Measurements from ENCODE around the gene TMEM123.

The TMEM123 gene

DNA sequence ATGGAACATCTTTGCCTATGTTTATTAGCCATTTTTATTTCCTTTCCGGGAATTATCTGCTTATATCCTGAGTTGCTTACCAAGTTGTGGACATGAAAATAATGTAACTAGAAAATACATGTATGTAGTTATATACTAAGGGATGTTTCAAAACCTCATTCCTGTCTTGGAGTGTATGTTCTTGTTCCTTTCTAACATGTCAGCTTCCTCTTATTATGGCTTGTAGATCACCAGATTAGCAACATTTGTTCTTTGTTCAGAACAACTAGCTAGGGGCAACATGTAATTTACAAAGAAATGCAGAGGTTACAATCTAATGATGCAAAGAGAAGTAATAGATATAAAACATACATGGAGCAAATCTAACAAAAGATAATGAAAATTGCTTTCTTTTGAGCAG is 13.1 kb upstream of the TMEM123 start:
- Histone ChIP-seq H3K4me2 (ENCODE audit: low read depth, low read length, poor library complexity, severe bottlenecking) (peak overlapping the region; percentile 58), H3K79me2 (ENCODE audit: insufficient read depth, low read length) (no peaks in the 10 kb centered on the region)

DNA sequence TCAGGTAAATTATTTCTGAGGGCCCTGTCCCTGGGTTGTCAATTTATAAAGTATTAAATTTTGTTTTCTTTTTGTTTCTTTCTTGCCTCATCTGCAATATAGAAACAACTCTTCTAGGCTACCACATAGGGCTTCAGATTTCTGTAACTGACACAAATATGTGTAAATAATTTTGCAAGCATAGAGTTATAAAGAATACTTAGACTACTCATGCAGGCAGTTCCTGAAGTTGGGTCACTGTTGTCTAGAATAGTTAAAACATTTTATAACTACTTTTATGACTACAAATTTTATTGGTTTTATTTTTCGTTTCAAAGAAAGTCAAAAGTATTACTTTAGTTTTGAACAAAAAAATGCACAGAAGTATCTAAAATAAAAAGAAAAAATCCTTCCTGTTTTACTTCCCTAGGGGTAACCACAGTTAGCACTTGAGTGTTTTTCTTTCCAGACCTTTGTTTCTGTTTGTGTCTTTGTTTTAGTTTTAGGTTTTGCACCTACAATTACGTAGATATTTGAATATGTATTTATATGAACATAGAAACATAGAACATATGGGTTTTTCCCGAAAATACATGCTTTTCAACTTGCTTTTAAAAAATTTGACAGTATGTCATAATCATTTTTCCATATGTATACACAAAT is 12.4 kb upstream of the TMEM123 start:
- peaks cover 65% of the 10 kb centered on the region for H3K4me1 ChIP-seq (ENCODE audit: insufficient read depth, low read length, poor library complexity, severe bottlenecking)
- H2AFZ ChIP-seq (ENCODE audit: low read length): peak overlapping the region; percentile 54
- TF ChIP-seq, protein P1, sequence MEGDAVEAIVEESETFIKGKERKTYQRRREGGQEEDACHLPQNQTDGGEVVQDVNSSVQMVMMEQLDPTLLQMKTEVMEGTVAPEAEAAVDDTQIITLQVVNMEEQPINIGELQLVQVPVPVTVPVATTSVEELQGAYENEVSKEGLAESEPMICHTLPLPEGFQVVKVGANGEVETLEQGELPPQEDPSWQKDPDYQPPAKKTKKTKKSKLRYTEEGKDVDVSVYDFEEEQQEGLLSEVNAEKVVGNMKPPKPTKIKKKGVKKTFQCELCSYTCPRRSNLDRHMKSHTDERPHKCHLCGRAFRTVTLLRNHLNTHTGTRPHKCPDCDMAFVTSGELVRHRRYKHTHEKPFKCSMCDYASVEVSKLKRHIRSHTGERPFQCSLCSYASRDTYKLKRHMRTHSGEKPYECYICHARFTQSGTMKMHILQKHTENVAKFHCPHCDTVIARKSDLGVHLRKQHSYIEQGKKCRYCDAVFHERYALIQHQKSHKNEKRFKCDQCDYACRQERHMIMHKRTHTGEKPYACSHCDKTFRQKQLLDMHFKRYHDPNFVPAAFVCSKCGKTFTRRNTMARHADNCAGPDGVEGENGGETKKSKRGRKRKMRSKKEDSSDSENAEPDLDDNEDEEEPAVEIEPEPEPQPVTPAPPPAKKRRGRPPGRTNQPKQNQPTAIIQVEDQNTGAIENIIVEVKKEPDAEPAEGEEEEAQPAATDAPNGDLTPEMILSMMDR (conservative IDR thresholded peaks at IDR 0.05; ENCODE audit: low read length): no peak
- TF ChIP-seq EZH2phosphoT487 (IDR thresholded peaks at IDR 0.05; ENCODE audit: borderline replicate concordance): no peak
- H3K9me2 ChIP-seq (replicated peaks; ENCODE audit: low read depth, low read length): no peaks in the 10 kb centered on the region
- H3K27me3 ChIP-seq (ENCODE audit: insufficient read depth, low read length, poor library complexity, severe bottlenecking): no peaks in the 10 kb centered on the region
- peak overlapping the region; percentile 58 for H3K4me2 ChIP-seq (ENCODE audit: low read depth, low read length, poor library complexity, severe bottlenecking)
- 0 out of 2 replicates have a peak, but pooled peaks cover 4% of the 10 kb centered on the region for H3F3A ChIP-seq (ENCODE audit: low read depth)
- no peaks in the 10 kb centered on the region for H4K20me1 ChIP-seq (ENCODE audit: insufficient read depth, low read length, poor library complexity, severe bottlenecking)
- H3K79me2 ChIP-seq (ENCODE audit: insufficient read depth, low read length): no peaks in the 10 kb centered on the region
- H3K9ac ChIP-seq (ENCODE audit: low read depth, low read length, poor library complexity, severe bottlenecking): peak overlapping the region; percentile 57
- no peaks in the 10 kb centered on the region for H3K36me3 ChIP-seq (ENCODE audit: insufficient read depth, low read length)
- no peaks in the 10 kb centered on the region for H3K9me3 ChIP-seq (ENCODE audit: insufficient read depth, low read depth, low read length)
- peak overlapping the region; percentile 22 for H3K4me3 ChIP-seq (ENCODE audit: low read length, poor library complexity, severe bottlenecking)

More for the DNA sequence above, 13.1 kb upstream of the TMEM123 start:
- H3K4me3 ChIP-seq (ENCODE audit: low read length, poor library complexity, severe bottlenecking): no peak overlapping the region
- peaks cover 72% of the 10 kb centered on the region for H3K4me1 ChIP-seq (ENCODE audit: insufficient read depth, low read length, poor library complexity, severe bottlenecking)
- peak overlapping the region; percentile 57 for H3K9ac ChIP-seq (ENCODE audit: low read depth, low read length, poor library complexity, severe bottlenecking)
- no peaks in the 10 kb centered on the region for H3K9me3 ChIP-seq (ENCODE audit: insufficient read depth, low read depth, low read length)
- no peaks in the 10 kb centered on the region for H4K20me1 ChIP-seq (ENCODE audit: insufficient read depth, low read length, poor library complexity, severe bottlenecking)
- TF ChIP-seq EZH2phosphoT487 (IDR thresholded peaks at IDR 0.05; ENCODE audit: borderline replicate concordance): no peak
- TF ChIP-seq, protein P1 (conservative IDR thresholded peaks at IDR 0.05; ENCODE audit: low read length): no peak
- H3F3A ChIP-seq (ENCODE audit: low read depth): 0 out of 2 replicates have a peak, but pooled peaks cover 4% of the 10 kb centered on the region
- H3K9me2 ChIP-seq (replicated peaks; ENCODE audit: low read depth, low read length): no peaks in the 10 kb centered on the region
- H3K36me3 ChIP-seq (ENCODE audit: insufficient read depth, low read length): no peaks in the 10 kb centered on the region
- peak overlapping the region; percentile 54 for H2AFZ ChIP-seq (ENCODE audit: low read length)
- no peaks in the 10 kb centered on the region for H3K27me3 ChIP-seq (ENCODE audit: insufficient read depth, low read length, poor library complexity, severe bottlenecking)

- no peaks in the 10 kb centered on the region for H3K36me3 ChIP-seq (ENCODE audit: insufficient read depth, low read length)
- TF ChIP-seq, protein P1 (conservative IDR thresholded peaks at IDR 0.05; ENCODE audit: low read length): no peak
- TF ChIP-seq EZH2phosphoT487 (IDR thresholded peaks at IDR 0.05; ENCODE audit: borderline replicate concordance): no peak
- H3K79me2 ChIP-seq (ENCODE audit: insufficient read depth, low read length): no peaks in the 10 kb centered on the region
Observed at GRCh38 chr11:102464037-102464436, 11.5 kb upstream of the TMEM123 start.

More at GRCh38 chr11:102464037-102464436, 11.5 kb upstream of the TMEM123 start:
- peak overlapping the region; percentile 58 for H3K4me2 ChIP-seq (ENCODE audit: low read depth, low read length, poor library complexity, severe bottlenecking)
- no peaks in the 10 kb centered on the region for H3K9me3 ChIP-seq (ENCODE audit: insufficient read depth, low read depth, low read length)
- H3K9me2 ChIP-seq (replicated peaks; ENCODE audit: low read depth, low read length): no peaks in the 10 kb centered on the region
- H3F3A ChIP-seq (ENCODE audit: low read depth): 0 out of 2 replicates have a peak, but pooled peaks cover 4% of the 10 kb centered on the region
- H2AFZ ChIP-seq (ENCODE audit: low read length): peak overlapping the region; percentile 54
- no peaks in the 10 kb centered on the region for H3K27me3 ChIP-seq (ENCODE audit: insufficient read depth, low read length, poor library complexity, severe bottlenecking)
- H3K4me1 ChIP-seq (ENCODE audit: insufficient read depth, low read length, poor library complexity, severe bottlenecking): peaks cover 64% of the 10 kb centered on the region
- H4K20me1 ChIP-seq (ENCODE audit: insufficient read depth, low read length, poor library complexity, severe bottlenecking): no peaks in the 10 kb centered on the region
- H3K4me3 ChIP-seq (ENCODE audit: low read length, poor library complexity, severe bottlenecking): no peak overlapping the region
- H3K9ac ChIP-seq (ENCODE audit: low read depth, low read length, poor library complexity, severe bottlenecking): peak overlapping the region; percentile 57

Measured in Loucy (cell line).